CD4-positive, alpha-beta T cell treated with Interleukin-15 for 4 hours (primary cell): ENCODE data around the gene POU6F1.
A peak's percentile ranks its signal among the peaks of the same experiment; 100 is the strongest.

Experiments
- DNase-seq: peaks from one replicate; pipeline ENCODE4 v3.0.0-alpha.2; 2020; ENCODE audit warnings: low spot score

The POU6F1 gene

DNA sequence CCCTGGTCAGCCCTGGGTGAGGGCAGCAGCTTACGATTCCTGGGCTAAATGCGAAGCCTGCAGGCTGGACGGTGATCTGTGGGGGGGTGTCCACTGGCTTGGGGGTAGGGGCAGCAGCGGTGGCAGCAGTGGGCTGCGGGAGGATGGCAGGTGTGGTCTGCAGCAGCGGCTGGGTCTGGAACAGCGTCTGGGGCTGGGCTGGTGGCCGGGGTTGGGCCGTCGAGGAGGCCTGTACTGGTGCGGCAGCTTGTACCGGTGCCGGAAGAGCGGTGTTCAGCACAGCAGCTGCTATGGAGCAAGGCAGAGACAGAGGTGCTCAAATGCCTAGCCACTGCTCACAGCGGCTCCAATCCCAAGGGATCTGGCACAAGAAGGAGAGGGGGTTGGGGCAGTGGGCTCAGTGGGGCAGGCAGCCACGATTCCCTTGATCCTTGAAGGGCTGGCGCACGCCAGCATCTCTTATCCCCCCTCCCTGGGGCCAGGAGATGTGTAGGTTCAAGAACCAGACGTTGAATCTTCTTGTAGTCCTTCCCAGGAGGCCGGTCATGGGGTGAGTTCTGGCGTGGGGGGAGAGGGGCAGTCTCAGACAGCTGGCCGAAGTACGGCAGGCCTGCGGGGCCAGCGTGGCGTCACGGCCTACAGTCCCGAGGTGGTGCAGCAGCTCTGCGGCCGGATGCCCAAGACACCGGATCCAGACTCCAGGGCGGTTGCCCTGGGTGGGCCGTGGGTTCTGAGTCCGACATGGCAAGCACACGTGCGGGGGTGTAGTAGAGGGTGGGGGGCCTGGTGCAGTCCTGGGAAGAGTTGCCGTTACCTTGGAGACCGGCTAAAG, 19.9 kb downstream of the POU6F1 start:
- DNase-seq, result no peak

DNA sequence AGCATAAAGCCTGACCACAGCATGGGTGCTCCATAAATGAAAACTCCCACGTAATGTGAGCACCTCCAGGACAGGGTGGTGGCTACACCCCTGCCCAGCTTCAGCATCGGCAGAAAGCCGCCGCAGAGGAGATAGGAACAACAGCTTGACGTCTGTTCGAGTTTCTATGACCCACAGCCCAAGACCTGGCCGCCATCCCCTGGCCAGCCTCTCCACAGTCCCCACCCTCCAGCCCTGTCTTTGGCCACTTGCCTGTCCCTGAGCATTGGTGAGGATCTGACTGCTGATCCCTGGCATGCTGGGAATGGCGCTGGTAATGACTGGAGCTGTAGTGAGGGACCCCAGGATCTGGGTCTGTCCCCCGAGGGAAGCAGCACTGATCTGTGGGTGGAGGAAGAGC, 21.3 kb downstream of the POU6F1 start:
- DNase-seq, result no peak

DNA sequence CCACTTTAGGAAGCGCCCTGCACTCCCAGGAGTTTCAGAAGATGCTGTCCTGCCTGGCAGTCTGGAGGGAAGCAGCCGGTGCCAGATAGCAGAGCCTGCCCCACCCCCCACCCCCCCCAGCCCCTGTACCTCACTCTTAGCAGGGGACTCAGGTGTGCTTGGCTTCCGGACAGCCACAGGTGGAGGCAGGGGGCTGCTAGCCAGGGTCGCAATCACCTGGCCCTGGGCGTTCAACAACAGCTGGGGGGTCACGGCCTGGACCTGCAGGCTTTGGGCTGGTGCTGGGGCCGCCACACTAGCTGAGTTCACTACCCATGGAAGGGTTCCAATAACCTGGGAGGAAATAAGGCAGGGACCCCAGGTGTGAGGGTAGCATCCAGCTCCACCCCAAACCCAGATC, 22.0 kb downstream of the POU6F1 start:
- no peak for DNase-seq

DNA sequence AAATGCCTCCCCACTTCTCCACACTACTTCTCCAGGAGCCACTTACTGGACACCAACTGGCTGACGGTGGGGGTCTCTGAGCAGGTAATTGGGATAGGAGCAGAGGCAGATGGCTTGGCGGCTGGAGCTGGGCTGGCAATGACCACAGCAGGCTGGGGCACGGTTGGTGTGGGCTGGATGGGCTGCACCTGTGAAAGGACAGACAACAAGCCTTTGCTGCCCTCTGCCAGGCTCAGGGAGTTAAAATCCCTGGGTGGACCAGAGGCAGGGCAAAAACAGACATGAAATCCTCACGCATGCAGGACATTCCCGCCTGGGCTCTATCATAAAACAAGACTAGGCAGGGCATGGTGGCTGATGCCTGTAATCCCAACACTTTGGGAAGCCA, 25.6 kb downstream of the POU6F1 start:
- no peak for DNase-seq

DNA sequence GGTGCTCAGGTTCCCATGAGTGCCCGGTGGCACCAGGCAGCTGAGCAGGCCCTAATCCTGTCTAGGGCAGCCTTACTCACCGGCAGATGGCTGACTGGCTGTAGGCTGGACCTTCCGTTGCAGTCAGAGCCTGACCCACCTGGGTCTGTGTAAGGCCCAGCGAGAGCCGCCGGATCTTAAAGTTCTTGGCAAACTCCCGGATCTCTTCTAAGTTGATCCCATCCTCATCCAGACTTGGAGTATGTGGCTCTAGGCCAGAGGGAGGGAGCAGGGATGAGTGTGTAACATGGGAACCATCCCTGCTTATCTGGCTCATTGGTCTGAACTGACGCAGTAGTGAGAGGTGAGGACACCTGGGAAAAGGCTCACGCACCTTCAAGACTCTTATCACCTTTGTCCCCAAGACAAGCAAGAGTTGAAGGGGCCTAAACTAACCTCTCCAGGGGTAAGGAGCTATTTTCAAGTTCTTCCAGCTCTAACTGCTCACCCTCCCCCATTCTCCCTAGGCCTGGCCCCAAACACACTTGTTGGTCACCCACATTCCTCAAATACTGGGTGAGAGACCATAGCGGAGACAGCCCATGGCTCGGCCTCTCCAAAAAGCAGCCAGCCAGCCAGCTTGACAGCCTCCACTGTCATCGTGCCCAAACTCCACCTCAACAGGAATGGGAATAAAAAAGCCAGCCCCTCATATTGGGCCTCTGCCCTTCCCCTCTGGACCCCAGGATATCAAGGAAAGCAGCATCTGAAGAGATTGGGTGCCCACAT, 26.2 kb downstream of the POU6F1 start:
- DNase-seq, result no peak

DNA sequence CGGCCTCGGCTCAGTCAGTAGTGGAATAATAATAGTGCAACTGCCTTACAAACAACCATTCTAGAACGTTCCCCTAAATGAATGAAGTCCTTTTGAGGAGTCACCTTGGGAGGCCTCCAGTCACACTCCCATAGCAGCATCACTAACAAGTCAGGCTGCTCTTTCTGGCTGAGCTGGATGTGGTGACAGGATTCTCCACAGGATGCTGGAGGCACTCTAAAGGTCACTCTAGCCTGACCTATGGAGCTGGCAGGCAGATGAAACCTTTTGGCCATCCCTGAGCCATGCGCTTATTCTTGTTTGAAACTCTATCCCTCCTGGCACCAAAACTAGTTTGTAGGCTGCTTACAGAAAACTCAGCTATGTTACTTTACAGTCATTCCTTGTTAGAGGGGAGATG, 27.0 kb downstream of the POU6F1 start:
- DNase-seq, result no peak

DNA sequence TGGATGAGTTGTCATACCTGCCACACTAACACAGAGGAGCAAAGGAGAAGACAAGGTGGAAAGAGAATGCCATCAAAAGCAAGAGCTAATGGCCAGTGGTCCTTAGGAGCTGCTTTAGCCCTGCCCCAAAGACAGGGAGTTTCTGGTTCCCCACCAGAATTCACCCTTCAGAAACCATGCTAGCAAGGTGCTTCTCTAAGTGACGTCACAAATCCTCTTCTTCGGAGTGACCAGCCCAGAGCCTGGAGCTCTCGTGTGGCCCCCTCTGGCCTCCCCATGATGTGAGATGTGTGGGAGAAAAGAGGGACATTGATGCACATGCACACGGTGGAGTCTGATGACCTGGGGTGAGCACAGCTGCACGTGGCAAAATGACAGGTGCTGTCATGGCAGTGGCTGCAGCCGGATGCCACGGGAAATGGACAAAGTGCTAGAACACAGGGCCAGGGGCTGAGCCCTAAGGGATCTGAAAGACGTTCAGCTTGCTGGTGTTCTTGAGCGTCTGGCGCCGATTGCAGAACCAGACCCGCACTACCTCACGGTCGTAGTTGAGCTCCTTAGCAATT, 28.0 kb downstream of the POU6F1 start:
- no peak for DNase-seq

DNA sequence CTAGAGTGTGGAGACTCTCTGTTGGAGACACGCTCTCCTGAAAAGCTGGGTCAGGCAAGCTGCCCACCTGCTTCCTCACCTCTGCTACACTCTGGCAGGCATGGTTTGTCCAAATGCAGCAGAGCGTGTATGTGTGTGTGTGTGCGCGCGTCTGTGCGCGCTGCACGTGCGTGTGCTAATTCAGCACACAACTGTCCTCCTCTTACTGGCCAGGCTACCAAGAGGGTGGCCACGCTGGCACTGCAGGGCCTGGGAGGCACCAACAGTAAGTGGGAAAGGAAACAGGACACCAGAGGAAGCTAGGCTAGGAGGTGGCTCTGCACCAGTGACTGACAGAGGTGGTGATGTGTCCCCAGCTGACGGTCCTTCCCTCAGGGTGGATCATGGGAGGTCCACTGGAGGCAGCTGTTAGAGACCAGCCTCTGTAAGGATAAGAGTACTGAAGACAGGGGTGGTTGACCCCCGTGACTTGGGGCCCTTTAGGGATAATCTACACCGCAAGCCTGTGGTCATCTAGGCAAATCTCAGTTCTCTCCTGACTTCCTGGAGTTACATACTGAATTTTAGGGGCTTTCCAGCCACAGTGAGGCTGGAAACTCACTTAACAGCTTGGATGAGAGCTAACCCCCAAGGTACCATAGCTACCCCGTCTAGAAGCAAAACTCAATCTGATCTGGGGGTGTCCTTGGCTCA, 29.4 kb downstream of the POU6F1 start:
- DNase-seq, result no peak

DNA sequence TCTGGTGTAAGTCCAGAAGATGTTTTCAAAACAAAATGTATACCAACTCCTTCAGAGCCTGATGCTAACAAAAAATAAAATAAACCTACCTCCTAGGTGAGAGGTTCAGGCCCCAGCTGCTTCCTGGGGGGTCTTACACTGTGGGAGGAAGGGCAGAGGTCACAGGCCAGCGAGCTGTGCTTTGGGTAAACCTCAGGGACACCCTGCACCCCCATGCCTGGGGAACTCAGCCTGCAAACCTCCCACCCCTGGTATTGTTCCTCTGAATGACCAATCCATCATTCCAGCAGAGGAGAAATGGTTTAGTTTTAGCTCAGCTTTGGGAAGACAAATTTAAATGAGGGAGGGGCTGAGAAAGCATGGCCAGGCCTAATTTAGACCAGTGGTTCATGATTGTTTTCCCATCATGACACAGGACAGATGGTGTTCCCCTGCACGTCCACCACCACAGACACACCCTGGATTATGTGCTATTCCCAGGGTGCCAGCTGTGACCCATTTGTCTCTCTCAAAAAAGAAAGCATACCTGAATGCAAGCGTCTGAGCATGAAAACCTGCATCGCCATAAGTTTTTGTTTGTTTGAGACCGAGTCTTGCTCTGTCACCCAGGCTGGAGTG, 30.4 kb downstream of the POU6F1 start:
- no peak for DNase-seq

DNA sequence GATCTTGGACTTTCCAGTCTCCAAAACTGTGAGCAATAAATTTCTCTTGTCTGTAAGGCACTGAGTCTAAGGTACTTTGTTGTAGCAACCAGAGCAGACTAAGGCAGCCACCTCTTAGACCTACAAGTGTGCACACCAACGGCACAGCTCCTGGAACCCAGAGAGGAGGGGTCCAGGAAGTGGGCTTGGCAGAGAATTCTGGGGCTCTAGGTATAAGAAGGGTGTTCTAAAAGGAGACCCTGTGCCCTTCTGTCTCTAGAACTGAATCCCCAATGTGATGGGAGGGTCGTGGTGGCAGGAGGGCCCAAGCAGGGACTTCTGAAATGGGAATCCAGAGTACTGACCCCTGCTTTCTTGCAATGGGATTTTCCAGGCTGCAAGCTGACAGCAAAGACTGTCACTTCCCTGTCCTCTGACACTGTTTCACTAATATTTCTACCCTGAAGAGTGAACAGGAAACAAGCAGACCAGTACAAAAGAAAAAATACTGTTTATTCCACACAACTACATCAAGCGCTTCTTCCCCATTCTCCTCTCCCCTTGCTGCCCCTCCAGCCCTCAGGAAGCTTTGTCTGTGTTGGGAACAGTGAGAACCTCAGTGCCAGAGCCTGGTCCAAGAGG, 31.3 kb downstream of the POU6F1 start:
- DNase-seq, result no peak

DNA sequence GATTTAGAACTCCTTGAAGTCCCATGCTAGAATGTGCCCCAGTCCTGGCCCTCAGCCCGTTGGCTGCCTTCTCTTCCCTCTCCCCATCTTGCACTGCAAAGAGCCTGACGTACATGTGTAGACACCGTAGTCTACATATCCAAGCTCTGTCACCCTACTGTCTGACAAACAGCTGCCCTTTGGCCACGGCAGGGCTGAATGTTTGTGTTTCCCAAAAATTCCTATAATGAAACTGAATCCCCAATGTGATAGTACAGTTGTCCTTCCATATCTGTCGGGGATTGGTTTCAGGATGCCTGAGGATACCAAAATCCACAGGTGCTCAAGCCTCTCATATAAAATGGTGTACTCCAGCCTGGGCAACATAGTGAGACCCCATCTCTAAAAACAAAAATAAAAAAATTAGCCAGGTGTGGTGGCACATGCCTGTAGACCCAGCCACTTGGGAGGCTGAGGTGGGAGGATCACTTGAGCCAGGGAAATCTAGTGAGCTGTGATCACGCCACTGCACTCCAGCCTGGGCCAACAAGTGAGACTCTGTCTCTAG, 32.6 kb downstream of the POU6F1 start:
- DNase-seq, result no peak

DNA sequence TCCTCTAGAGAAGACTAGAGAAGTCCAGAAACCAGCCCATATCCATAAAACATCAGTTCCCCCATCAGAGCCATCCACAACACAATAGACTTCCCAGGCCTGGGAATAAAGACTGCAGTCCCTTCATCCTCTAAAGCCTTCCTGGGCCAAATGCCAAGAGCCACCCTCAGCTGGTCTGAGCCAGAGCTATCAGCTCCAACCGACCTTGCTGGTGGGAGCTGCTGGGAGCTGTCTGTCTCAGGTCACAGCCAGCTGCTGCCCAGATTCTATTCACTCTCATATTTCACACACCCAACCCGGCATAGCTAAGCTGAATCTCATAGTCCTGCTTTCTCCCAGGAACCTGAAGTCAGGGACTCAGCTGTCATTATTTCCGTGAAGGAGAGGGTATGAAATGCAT, 34.0 kb downstream of the POU6F1 start:
- no peak for DNase-seq

DNA sequence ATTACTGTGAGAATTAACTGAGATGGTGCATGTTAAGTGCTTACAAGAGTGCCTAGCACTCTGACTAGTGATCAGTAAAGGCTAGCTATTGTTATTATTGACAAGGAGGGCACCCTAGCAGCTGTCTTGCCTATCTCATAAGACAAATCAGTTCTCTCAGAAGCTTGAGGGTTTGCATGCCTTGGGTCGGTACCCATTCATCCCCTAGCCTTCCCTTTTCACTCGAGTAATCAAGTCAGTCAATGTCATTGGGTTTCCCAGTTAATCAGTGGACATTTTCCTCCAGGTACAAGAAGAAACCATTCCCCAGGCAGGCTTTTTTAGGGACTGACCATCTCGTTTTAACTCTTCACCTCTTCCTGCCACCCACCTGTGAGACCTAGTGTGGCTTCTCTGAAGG, 34.5 kb downstream of the POU6F1 start:
- DNase-seq, result no peak

DNA sequence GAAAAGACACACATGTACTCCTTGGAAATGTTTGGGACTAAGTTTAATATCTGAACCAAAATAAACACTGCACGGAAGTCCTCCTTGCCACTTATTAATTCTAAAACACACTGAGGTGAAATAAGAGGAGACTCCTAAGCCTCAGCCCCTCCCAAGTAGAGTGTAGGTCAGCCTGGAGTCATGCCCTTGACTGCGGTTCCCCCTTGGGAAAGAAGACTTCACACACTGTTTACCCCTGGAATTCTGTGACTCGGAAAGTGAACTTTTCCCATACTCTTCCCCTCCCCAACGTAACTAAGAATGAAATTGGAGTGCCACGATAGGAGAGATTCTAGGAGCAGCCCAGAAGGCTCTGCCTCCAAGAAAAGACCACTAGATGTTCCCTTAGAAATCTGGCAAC, 36.3 kb downstream of the POU6F1 start:
- DNase-seq, result no peak

DNA sequence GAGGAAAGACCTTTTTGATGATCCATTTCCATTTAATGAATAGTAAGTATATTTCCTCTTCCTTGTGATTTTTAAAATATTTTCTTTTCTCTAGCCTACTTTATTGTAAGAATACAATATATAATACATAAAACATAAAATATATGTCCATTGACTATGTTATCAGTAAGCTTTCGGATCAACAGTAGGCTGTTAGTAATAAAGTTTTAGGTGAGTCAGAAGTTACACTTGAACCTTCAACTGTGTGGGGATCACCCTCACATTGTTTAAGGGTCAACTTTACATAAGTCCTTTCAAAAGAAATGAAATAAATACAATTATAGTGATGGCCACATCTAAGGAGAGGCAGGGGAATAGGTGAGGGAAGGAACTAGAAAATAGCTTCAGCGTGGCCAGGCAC, 40.0 kb downstream of the POU6F1 start:
- no peak for DNase-seq

DNA sequence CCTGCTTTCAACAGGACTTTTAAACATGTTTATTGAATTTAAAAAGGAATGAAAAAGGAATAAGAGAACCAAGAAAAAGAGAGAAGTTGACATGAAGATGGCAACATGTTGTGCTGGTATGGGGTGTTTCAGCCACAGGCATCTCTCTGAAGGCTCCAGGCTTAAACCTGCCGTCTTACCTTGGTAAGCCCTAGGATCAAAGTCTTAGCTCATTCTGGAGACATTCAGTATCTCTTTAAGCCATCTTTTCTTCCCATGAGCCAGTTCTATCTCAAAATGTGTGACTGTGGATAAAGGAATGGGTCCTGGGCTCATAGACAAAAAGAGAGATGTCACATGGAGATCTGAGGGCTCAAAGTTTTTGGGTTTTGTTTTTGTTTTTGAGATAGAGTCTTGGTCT, 43.4 kb downstream of the POU6F1 start:
- DNase-seq, result no peak

DNA sequence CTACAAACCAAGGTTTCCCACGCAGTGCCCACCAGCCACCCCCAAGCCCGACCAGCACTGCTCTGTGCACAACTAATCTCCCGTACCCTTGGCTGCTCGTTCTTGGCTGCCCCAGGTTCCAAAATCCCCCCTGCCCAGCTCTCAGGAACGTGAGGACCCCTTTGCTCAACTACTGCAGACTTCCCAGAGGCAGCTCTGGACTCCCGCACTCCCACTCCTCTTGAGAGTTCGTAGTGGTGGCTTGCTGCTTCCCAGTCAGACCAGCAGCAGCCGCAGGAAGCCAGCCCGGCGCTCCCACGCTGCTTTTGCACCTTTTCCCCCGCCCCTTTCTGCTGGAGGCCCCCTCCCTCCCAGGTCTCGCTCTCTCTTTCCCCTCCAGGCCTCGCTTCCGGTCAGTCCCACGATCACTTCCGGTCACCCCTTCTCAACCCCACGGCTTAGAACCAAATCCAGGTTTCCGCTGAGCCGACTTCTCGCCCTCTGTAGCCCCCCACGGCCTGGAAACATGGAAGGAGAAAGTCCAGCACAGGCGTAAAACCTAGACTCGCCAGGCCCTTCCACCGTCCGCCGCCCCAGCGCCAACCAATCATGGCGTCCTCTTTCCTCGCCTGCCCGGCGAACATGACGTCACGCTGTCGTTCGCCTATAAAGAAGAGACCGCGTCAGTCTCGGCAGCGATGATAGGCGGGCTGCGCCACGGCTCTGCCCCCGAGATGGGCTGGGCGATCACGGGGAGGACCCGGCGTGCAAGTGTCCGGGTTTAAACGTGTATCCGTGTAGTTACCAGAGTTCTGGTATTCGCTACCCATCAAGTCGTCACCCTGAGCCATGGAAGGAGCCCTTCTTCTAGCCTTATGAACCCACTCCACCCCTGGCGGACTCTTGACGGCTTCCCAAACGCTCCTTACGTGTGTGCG, 45.1 kb downstream of the POU6F1 start, which contains the start of gene TFCP2:
TSS of gene TFCP2 (minus strand) at position 621 of the 917 bp plus-strand sequence. CDS start 713 bp downstream, outside the sequence.
- peak; percentile 93 for DNase-seq

DNA sequence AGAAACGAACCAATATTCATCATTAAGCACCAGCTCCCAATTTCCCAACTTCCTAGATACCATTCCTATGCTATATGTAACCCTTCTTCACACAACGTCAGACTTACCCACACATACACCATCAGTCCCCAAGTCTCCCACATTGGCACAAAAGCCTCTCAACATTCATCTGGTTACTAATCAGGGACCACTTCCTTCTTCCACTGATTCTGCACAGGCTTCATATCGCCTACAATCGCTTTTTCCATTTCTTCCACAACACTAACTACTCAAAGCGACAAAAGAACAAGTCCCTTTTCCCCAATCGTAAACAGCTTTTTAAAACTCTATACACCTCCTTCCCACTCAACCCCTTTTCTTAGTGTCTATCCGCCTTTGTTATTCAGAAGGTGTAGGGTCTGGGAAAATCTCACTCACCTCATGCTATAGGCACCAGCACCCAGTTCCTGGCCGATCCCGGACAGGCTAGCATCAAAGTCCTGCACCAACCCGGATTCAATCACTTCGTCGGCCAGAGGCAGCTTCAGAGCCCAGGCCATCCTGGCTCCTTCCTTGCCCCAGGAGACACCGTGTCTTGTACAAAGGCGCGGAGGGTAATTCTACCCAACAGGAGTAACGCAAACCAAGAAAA, 45.9 kb downstream of the POU6F1 start:
- no peak for DNase-seq

DNA sequence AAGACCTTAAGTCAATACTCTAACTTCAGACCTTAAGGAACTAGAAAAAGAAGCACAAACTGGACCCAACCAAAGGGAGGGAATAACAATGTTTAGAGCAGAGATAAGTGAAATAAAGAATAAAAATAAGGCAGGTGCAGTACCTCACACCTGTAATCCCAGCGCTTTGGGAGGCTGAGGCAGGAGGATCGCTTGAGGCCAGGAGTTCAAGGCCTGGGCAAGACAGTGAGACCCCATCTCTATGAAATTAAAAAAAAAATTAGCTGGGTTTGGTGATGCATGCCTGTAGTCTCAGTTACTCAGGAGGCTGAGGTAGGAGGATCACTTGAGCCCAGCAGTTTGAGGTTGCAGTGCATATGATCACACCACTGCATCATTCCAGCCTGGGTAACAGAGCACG, 54.1 kb downstream of the POU6F1 start:
- DNase-seq, result no peak

DNA sequence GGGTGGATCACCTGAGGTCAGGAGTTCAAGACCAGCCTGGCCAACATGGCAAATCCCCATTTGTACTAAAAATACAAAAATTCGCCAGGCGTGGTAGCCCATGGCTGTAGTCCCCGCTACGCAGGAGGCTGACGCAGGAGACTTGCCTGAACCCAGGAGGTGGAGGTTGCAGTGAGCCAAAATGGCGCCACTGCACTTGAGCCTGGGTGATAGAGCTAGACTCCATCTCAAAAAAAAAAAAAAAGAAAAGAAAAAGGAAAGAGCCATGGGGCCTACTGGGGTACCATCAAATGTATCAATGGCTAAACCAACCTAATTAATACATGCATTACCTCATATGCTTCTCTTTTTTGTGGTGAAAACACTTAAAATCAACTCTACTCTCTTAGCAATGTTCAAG, 55.6 kb downstream of the POU6F1 start:
- no peak for DNase-seq
